Neuron (in vitro differentiated cells): Measurements from ENCODE around the gene RCL1.

Experiments
- H2AFZ ChIP-seq: one replicate; pipeline ENCODE4 v1.6.1; 2013; ENCODE audit warnings: low read depth, mild to moderate bottlenecking, inconsistent platforms, low read length, moderate library complexity
- H3K27me3 ChIP-seq: one replicate; pipeline ENCODE4 v1.6.1; 2013; ENCODE audit warnings: low read length; ENCODE audit not compliant: insufficient read depth
- H3K36me3 ChIP-seq: one replicate; pipeline ENCODE4 v1.6.1; 2013; ENCODE audit warnings: low read length; ENCODE audit not compliant: insufficient read depth
- H3K4me1 ChIP-seq: one replicate; pipeline ENCODE4 v1.6.1; 2013; ENCODE audit warnings: low read length; ENCODE audit not compliant: insufficient read depth
- H3K4me3 ChIP-seq: 2 replicates; pipeline ENCODE4 v1.5.1; 2013; ENCODE audit warnings: mild to moderate bottlenecking, low read length, moderate library complexity
- H3K9me3 ChIP-seq: one replicate; pipeline ENCODE4 v1.6.1; 2013; ENCODE audit warnings: low read length

RCL1 gene

GRCh38 chr9:4864234-4864661 is 71.5 kb downstream of the RCL1 start:
- Histone ChIP-seq H3K27me3 (no peaks in the 10 kb centered on the region), H3K36me3 (peaks cover 9% of the 10 kb centered on the region), H3K4me1 (peaks cover 8% of the 10 kb centered on the region), H3K9me3 (no peaks in the 10 kb centered on the region), H2AFZ (no peak overlapping the region), H3K4me3 (no peak overlapping the region)

- H3K36me3 ChIP-seq, result peaks cover 6% of the 10 kb centered on the region
- H3K27me3 ChIP-seq, result no peaks in the 10 kb centered on the region
Measured at GRCh38 chr9:4864698-4865097, 72.0 kb downstream of the RCL1 start.

GRCh38 chr9:4865681-4866080 is 72.9 kb downstream of the RCL1 start:
- H3K27me3 ChIP-seq, result no peaks in the 10 kb centered on the region
- H2AFZ ChIP-seq, result no peak overlapping the region
- peaks cover 8% of the 10 kb centered on the region for H3K4me1 ChIP-seq
- H3K36me3 ChIP-seq, result peaks cover under 1% of the 10 kb centered on the region
- H3K9me3 ChIP-seq, result no peaks in the 10 kb centered on the region
- no peak overlapping the region for H3K4me3 ChIP-seq

More at GRCh38 chr9:4864698-4865097, 72.0 kb downstream of the RCL1 start:
- Histone ChIP-seq H3K4me1 (peaks cover 8% of the 10 kb centered on the region), H3K9me3 (no peaks in the 10 kb centered on the region), H2AFZ (no peak overlapping the region), H3K4me3 (no peak overlapping the region)

GRCh38 chr9:4866239-4866969 is 73.7 kb downstream of the RCL1 start:
- Histone ChIP-seq H2AFZ (no peak overlapping the region), H3K27me3 (no peaks in the 10 kb centered on the region), H3K36me3 (no peaks in the 10 kb centered on the region), H3K4me3 (no peak overlapping the region), H3K4me1 (peaks cover 8% of the 10 kb centered on the region), H3K9me3 (no peaks in the 10 kb centered on the region)

GRCh38 chr9:4873066-4873465 is 80.3 kb downstream of the RCL1 start:
- Histone ChIP-seq H2AFZ (no peak overlapping the region), H3K4me1 (no peaks in the 10 kb centered on the region), H3K4me3 (no peak overlapping the region), H3K27me3 (no peaks in the 10 kb centered on the region), H3K9me3 (peaks cover 1% of the 10 kb centered on the region), H3K36me3 (no peaks in the 10 kb centered on the region)

GRCh38 chr9:4875559-4875958 is 82.8 kb downstream of the RCL1 start:
- H3K4me1 ChIP-seq, result no peaks in the 10 kb centered on the region
- H3K4me3 ChIP-seq, result no peak overlapping the region
- no peaks in the 10 kb centered on the region for H3K36me3 ChIP-seq
- H2AFZ ChIP-seq, result no peak overlapping the region
- no peaks in the 10 kb centered on the region for H3K27me3 ChIP-seq
- peaks cover 1% of the 10 kb centered on the region for H3K9me3 ChIP-seq

GRCh38 chr9:4879115-4879558 is 86.4 kb downstream of the RCL1 start:
- Histone ChIP-seq H3K27me3 (no peaks in the 10 kb centered on the region), H3K4me1 (no peaks in the 10 kb centered on the region), H2AFZ (no peak overlapping the region), H3K4me3 (no peak overlapping the region), H3K9me3 (no peaks in the 10 kb centered on the region), H3K36me3 (no peaks in the 10 kb centered on the region)

GRCh38 chr9:4883326-4883873 is 90.7 kb downstream of the RCL1 start:
- H2AFZ ChIP-seq, result no peak overlapping the region
- no peak overlapping the region for H3K4me3 ChIP-seq
- H3K4me1 ChIP-seq, result no peaks in the 10 kb centered on the region
- no peaks in the 10 kb centered on the region for H3K36me3 ChIP-seq
- no peaks in the 10 kb centered on the region for H3K27me3 ChIP-seq
- H3K9me3 ChIP-seq, result no peaks in the 10 kb centered on the region

GRCh38 chr9:4886698-4887097 is 94.0 kb downstream of the RCL1 start:
- Histone ChIP-seq H3K36me3 (no peaks in the 10 kb centered on the region), H3K27me3 (no peaks in the 10 kb centered on the region), H3K4me3 (no peak overlapping the region), H3K4me1 (no peaks in the 10 kb centered on the region), H2AFZ (no peak overlapping the region), H3K9me3 (no peaks in the 10 kb centered on the region)

- no peak overlapping the region for H2AFZ ChIP-seq
- no peaks in the 10 kb centered on the region for H3K9me3 ChIP-seq
- no peaks in the 10 kb centered on the region for H3K4me1 ChIP-seq
- no peaks in the 10 kb centered on the region for H3K36me3 ChIP-seq
- no peak overlapping the region for H3K4me3 ChIP-seq
- no peaks in the 10 kb centered on the region for H3K27me3 ChIP-seq
Measured at GRCh38 chr9:4887556-4887955, 94.8 kb downstream of the RCL1 start.

GRCh38 chr9:4890242-4890641 is 97.5 kb downstream of the RCL1 start:
- no peaks in the 10 kb centered on the region for H3K9me3 ChIP-seq
- no peaks in the 10 kb centered on the region for H3K27me3 ChIP-seq
- no peaks in the 10 kb centered on the region for H3K36me3 ChIP-seq
- no peak overlapping the region for H2AFZ ChIP-seq
- H3K4me3 ChIP-seq, result no peak overlapping the region
- H3K4me1 ChIP-seq, result no peaks in the 10 kb centered on the region

GRCh38 chr9:4890929-4891328 is 98.2 kb downstream of the RCL1 start:
- Histone ChIP-seq H3K4me3 (no peak overlapping the region), H3K9me3 (no peaks in the 10 kb centered on the region), H3K27me3 (no peaks in the 10 kb centered on the region), H3K36me3 (no peaks in the 10 kb centered on the region), H3K4me1 (no peaks in the 10 kb centered on the region), H2AFZ (no peak overlapping the region)

- Histone ChIP-seq H3K4me1 (no peaks in the 10 kb centered on the region), H3K27me3 (no peaks in the 10 kb centered on the region), H3K36me3 (no peaks in the 10 kb centered on the region), H2AFZ (no peak overlapping the region), H3K9me3 (no peaks in the 10 kb centered on the region), H3K4me3 (no peak overlapping the region)
Measured at GRCh38 chr9:4891674-4892073, 98.9 kb downstream of the RCL1 start.
